SK-N-SH (cell line): Measurements from ENCODE around the gene C3orf20. TPM values are rescaled to one million over a fixed set of nuclear protein-coding genes. Genes with fewer than 3 reads are reported as not detected.
A peak's percentile ranks its signal among the peaks of the same experiment; 100 is the strongest.

ENCODE experiments used
- CTCF ChIA-PET: fragments of 300-600, 350-600 bp; formaldehyde crosslinking; extraction: SDS; loops from one replicate; lab custom pipeline; 2021; lab: Yijun Ruan, JAX
- POLR2A ChIA-PET: fragments of 350-600 bp; sonication (Branson Sonifier 250); formaldehyde crosslinking; extraction: SDS; loops from one replicate; lab custom pipeline; 2020; ENCODE audit warnings: antibody characterized with exemption, inconsistent platforms; lab: Yijun Ruan, JAX
- DNase-seq: peaks from one replicate; pipeline ENCODE4 v3.0.0; 2012
- H2AFZ ChIP-seq: fragments of 200-600 bp; sonication (generic); 2 replicates; pipeline ENCODE4 v1.8.1; 2016; ENCODE audit warnings: antibody characterized with exemption, mild to moderate bottlenecking, low read depth
- H3F3A ChIP-seq: fragments of 200-600 bp; sonication (generic); replicated peaks from 2 replicates; pipeline ENCODE3; 2016; ENCODE audit warnings: antibody characterized with exemption, mild to moderate bottlenecking; ENCODE audit not compliant: insufficient read depth
- H3K27ac ChIP-seq, 2 experiments: fragments of 200-500 bp in 1 of 2; fragments of 200-600 bp in 1 of 2; sonication (Bioruptor generic) in 1 of 2; sonication (generic), shearing (Covaris generic) in 1 of 2; 2 replicates each; pipeline versions ENCODE4 v1.5.1 to v1.6.1; 2014 to 2016; ENCODE audit warnings: low read depth in 2 of 2, inconsistent platforms in 1 of 2, low read length in 1 of 2, mild to moderate bottlenecking in 1 of 2, mixed read lengths in 1 of 2
- H3K27me3 ChIP-seq: fragments of 200-600 bp; sonication (generic), shearing (Covaris generic); 2 replicates; pipeline ENCODE4 v1.6.1; 2016; ENCODE audit warnings: mixed run types; ENCODE audit not compliant: insufficient read depth
- H3K36me3 ChIP-seq, 2 experiments: fragments of 200-500 bp in 1 of 2; fragments of 200-600 bp in 1 of 2; sonication (Bioruptor generic) in 1 of 2; sonication (generic) in 1 of 2; replicated peaks in 1 of 2; 2 replicates each; pipeline versions ENCODE3 to v1.5.1; 2014 to 2016; ENCODE audit warnings: low read length in 1 of 2, mild to moderate bottlenecking in 1 of 2; ENCODE audit not compliant: insufficient read depth in 2 of 2, control insufficient read depth in 1 of 2
- H3K4me1 ChIP-seq, 2 experiments: fragments of 200-500 bp in 1 of 2; fragments of 200-600 bp in 1 of 2; sonication (Bioruptor generic) in 1 of 2; sonication (generic), shearing (Covaris generic) in 1 of 2; 2 replicates each; pipeline versions ENCODE4 v1.5.1 to v1.6.1; 2014 to 2016; ENCODE audit warnings: low read depth in 1 of 2, low read length in 1 of 2, mixed run types in 1 of 2; ENCODE audit not compliant: insufficient read depth in 2 of 2, control insufficient read depth in 1 of 2
- H3K4me2 ChIP-seq: fragments of 200-600 bp; sonication (generic), shearing (Covaris generic); 2 replicates; pipeline ENCODE4 v1.6.1; 2017; ENCODE audit warnings: mixed run types
- H3K4me3 ChIP-seq, 2 experiments: fragments of 200-500 bp in 1 of 2; fragments of 200-600 bp in 1 of 2; sonication (Bioruptor generic) in 1 of 2; sonication (generic), shearing (Covaris generic) in 1 of 2; 2 replicates each; pipeline versions ENCODE4 v1.5.1 to v1.8.1; 2014 to 2016; ENCODE audit warnings: low read depth in 2 of 2, inconsistent platforms in 1 of 2, low read length in 1 of 2, mild to moderate bottlenecking in 1 of 2, mixed read lengths in 1 of 2, moderate library complexity in 1 of 2
- H3K79me2 ChIP-seq: fragments of 200-600 bp; sonication (generic); 2 replicates; pipeline ENCODE4 v1.8.1; 2017; ENCODE audit warnings: mild to moderate bottlenecking; ENCODE audit not compliant: insufficient read depth
- H3K9ac ChIP-seq: fragments of 200-600 bp; sonication (generic); 2 replicates; pipeline ENCODE4 v1.6.1; 2017; ENCODE audit warnings: mixed run types
- H3K9me2 ChIP-seq: fragments of 200-600 bp; sonication (generic); 2 replicates; pipeline ENCODE4 v1.6.1; 2017; ENCODE audit warnings: mixed run types
- H3K9me3 ChIP-seq: fragments of 200-600 bp; sonication (generic); 2 replicates; pipeline ENCODE4 v1.6.1; 2017; ENCODE audit warnings: mixed run types, mild to moderate bottlenecking, moderate library complexity
- H4K20me1 ChIP-seq: fragments of 200-600 bp; sonication (generic); 2 replicates; pipeline ENCODE4 v1.6.1; 2017; ENCODE audit warnings: mild to moderate bottlenecking, mixed run types; ENCODE audit not compliant: insufficient read depth
- EP300 ChIP-seq, 2 experiments: IDR thresholded peaks; 2 replicates each; pipeline versions ENCODE4 v1.4.0 to v1.6.1; 2012; ENCODE audit warnings: borderline replicate concordance in 1 of 2, low read depth in 1 of 2, low read length in 1 of 2
- GABPA ChIP-seq: IDR thresholded peaks from 2 replicates; pipeline ENCODE4 v1.4.0; 2012; ENCODE audit warnings: low read depth, mild to moderate bottlenecking
- MEF2A ChIP-seq: IDR thresholded peaks from 2 replicates; pipeline ENCODE4 v1.4.0; 2012; ENCODE audit warnings: low read depth, borderline replicate concordance
- POLR2AphosphoS5 ChIP-seq: IDR thresholded peaks from 2 replicates; pipeline ENCODE4 v1.6.1; 2012; ENCODE audit warnings: low read depth, low read length
- RXRA ChIP-seq: IDR thresholded peaks from 2 replicates; pipeline ENCODE4 v1.4.0; 2012; ENCODE audit warnings: low read depth, mild to moderate bottlenecking, borderline replicate concordance
- SIN3A ChIP-seq: IDR thresholded peaks from 2 replicates; pipeline ENCODE4 v1.6.1; 2012; ENCODE audit warnings: low read depth, mild to moderate bottlenecking, low read length, moderate library complexity, borderline replicate concordance
- SMC3 ChIP-seq: IDR thresholded peaks from 2 replicates; pipeline ENCODE4 v1.6.1; 2012; ENCODE audit warnings: low read depth, low read length, improper control_type of control experiment
- TAF1 ChIP-seq: IDR thresholded peaks from 2 replicates; pipeline ENCODE4 v1.6.1; 2012; ENCODE audit warnings: low read depth, mild to moderate bottlenecking, low read length, moderate library complexity, borderline replicate concordance
- TCF12 ChIP-seq: IDR thresholded peaks from 2 replicates; pipeline ENCODE4 v1.4.0; 2012
- YY1 ChIP-seq: IDR thresholded peaks from 2 replicates; pipeline ENCODE4 v1.4.0; 2012; ENCODE audit warnings: low read depth, mild to moderate bottlenecking
- WGBS: methylation state at CpG from one replicate; pipeline ENCODE4 v1.1.6; 2017; ENCODE audit warnings: low lambda C conversion rate; 5-methylcytosine and 5-hydroxymethylcytosine counted together
- polyA plus RNA-seq, 3 experiments: library from polyadenylated mRNA; depleted of rRNA; stranded (reverse); fragments of >200 nt; gene quantifications; 2 replicates each; pipeline ENCODE4 v1.2.3, GENCODE V29; 2012
- TF ChIP-seq, protein P1 (sequence below): fragments of 150-350 bp; IDR thresholded peaks from 2 replicates; pipeline ENCODE4 v1.6.1; 2017; ENCODE audit warnings: antibody characterized with exemption, low read length, low read depth, borderline replicate concordance
- TF ChIP-seq, protein P2 (sequence below): fragments of 200-600 bp; sonication (generic); IDR thresholded peaks from 2 replicates; pipeline ENCODE4 v1.6.1; 2017; ENCODE audit warnings: antibody characterized with exemption, mild to moderate bottlenecking, moderate library complexity
- TF ChIP-seq, protein P3 (sequence below): IDR thresholded peaks from 2 replicates; pipeline ENCODE4 v1.4.0; 2012; ENCODE audit warnings: low read depth, borderline replicate concordance
- TF ChIP-seq, protein P4 (sequence below): IDR thresholded peaks from 2 replicates; pipeline ENCODE4 v1.6.1; 2012; ENCODE audit warnings: mild to moderate bottlenecking, low read depth, low read length, moderate library complexity

The C3orf20 gene
- polyA plus RNA-seq, 1 of the 3 experiments (the other 2 are of a cell fraction), result not detected

GRCh38 chr3:14789221-14789620 lies 114.3 kb downstream of the C3orf20 start (continued):
- TF ChIP-seq, protein P1, sequence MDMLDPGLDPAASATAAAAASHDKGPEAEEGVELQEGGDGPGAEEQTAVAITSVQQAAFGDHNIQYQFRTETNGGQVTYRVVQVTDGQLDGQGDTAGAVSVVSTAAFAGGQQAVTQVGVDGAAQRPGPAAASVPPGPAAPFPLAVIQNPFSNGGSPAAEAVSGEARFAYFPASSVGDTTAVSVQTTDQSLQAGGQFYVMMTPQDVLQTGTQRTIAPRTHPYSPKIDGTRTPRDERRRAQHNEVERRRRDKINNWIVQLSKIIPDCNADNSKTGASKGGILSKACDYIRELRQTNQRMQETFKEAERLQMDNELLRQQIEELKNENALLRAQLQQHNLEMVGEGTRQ, result no peak
- TF ChIP-seq, protein P2, sequence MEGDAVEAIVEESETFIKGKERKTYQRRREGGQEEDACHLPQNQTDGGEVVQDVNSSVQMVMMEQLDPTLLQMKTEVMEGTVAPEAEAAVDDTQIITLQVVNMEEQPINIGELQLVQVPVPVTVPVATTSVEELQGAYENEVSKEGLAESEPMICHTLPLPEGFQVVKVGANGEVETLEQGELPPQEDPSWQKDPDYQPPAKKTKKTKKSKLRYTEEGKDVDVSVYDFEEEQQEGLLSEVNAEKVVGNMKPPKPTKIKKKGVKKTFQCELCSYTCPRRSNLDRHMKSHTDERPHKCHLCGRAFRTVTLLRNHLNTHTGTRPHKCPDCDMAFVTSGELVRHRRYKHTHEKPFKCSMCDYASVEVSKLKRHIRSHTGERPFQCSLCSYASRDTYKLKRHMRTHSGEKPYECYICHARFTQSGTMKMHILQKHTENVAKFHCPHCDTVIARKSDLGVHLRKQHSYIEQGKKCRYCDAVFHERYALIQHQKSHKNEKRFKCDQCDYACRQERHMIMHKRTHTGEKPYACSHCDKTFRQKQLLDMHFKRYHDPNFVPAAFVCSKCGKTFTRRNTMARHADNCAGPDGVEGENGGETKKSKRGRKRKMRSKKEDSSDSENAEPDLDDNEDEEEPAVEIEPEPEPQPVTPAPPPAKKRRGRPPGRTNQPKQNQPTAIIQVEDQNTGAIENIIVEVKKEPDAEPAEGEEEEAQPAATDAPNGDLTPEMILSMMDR, result no peak

GRCh38 chr3:14789640-14790285 lies 114.8 kb downstream of the C3orf20 start:
- Histone ChIP-seq H3K79me2 (no peaks in the 10 kb centered on the region), H3K9me2 (no peaks in the 10 kb centered on the region), H2AFZ (no peak overlapping the region), H4K20me1 (no peaks in the 10 kb centered on the region), H3K36me3 (no peaks in the 10 kb centered on the region), H3K4me3 (no peak overlapping the region), H3F3A (no peaks in the 10 kb centered on the region), H3K4me2 (no peak overlapping the region), H3K9ac (no peak overlapping the region), H3K27me3 (no peaks in the 10 kb centered on the region), H3K4me1 (peaks cover 0 to 6% of the 10 kb centered on the region in 2 experiments; a peak in 1 of 4 replicates), H3K9me3 (no peaks in the 10 kb centered on the region), H3K27ac (no peak overlapping the region)
- DNase-seq, result no peak
- no peak for TF ChIP-seq POLR2AphosphoS5
- CTCF ChIA-PET, result interaction anchor here (0.9 to 9.1 kb wide), 12 partner anchors 26 to 281 kb away, joined by 3 to 134 read pairs (median 4); no protein-coding TSS in a partner anchor
- 37% methylated on average over 9 of the region's 10 CpGs for WGBS
- POLR2A ChIA-PET, result no interaction called here

DNA sequence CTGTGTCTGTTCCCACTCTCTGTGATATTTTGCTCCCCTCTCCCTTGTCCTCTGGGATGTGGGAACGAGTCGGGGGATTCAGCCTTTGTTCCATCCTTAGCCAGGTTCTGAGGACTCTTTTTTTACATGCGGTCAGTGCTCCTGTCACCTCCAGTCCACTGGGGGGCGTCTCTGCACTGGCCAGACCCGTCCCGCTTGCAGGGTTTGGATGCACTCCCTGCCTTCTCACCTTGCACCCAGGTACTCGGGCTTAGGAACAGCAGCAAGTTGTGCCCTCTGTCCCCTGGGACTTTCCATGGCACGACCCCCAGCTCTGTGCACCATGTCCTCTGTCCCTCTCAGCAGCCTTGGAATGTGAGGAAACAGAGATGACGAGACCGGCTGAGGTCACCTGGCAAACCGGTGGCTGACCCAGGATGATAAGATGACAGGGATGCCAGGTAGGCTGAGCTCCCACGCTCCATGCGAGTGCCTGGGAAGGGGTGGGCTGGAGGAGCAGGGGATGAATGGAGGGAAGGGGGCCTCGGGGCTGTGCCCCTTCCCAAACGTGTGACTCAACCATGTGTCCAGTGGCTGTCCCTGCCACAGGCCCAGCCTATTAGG lies 116.5 kb downstream of the C3orf20 start:
- Histone ChIP-seq H3K9ac (no peak overlapping the region), H3K27ac (no peak overlapping the region), H3K79me2 (no peaks in the 10 kb centered on the region), H2AFZ (no peak overlapping the region), H3K4me1 (peaks cover 0 to 4% of the 10 kb centered on the region in 2 experiments; a peak in 1 of 4 replicates), H3K9me2 (no peaks in the 10 kb centered on the region), H3K4me3 (no peak overlapping the region), H4K20me1 (no peaks in the 10 kb centered on the region), H3K4me2 (no peak overlapping the region), H3K27me3 (no peaks in the 10 kb centered on the region), H3K36me3 (no peaks in the 10 kb centered on the region), H3F3A (no peaks in the 10 kb centered on the region), H3K9me3 (no peaks in the 10 kb centered on the region)
- DNase-seq, result peak; percentile 85
- ChIA-PET CTCF (interaction anchor here (0.6 to 9.1 kb wide), 21 partner anchors 11 to 319 kb away, joined by 3 to 134 read pairs (median 6); no protein-coding TSS in a partner anchor), POLR2A (no interaction called here)
- WGBS, result 37% methylated on average over 15 of the region's 15 CpGs
- TF ChIP-seq MEF2A (no peak), SMC3 (peak; percentile 77), TAF1 (no peak), EP300 (IDR thresholded peaks at IDR 0.05; ENCODE audit: borderline replicate concordance in 1 of 2, low read depth in 1 of 2, low read length in 1 of 2) (no peak), YY1 (no peak), GABPA (no peak), RXRA (no peak), TCF12 (no peak), SIN3A (no peak)
- TF ChIP-seq, protein P3, sequence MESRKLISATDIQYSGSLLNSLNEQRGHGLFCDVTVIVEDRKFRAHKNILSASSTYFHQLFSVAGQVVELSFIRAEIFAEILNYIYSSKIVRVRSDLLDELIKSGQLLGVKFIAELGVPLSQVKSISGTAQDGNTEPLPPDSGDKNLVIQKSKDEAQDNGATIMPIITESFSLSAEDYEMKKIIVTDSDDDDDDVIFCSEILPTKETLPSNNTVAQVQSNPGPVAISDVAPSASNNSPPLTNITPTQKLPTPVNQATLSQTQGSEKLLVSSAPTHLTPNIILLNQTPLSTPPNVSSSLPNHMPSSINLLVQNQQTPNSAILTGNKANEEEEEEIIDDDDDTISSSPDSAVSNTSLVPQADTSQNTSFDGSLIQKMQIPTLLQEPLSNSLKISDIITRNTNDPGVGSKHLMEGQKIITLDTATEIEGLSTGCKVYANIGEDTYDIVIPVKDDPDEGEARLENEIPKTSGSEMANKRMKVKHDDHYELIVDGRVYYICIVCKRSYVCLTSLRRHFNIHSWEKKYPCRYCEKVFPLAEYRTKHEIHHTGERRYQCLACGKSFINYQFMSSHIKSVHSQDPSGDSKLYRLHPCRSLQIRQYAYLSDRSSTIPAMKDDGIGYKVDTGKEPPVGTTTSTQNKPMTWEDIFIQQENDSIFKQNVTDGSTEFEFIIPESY, result no peak
- TF ChIP-seq, protein P4, sequence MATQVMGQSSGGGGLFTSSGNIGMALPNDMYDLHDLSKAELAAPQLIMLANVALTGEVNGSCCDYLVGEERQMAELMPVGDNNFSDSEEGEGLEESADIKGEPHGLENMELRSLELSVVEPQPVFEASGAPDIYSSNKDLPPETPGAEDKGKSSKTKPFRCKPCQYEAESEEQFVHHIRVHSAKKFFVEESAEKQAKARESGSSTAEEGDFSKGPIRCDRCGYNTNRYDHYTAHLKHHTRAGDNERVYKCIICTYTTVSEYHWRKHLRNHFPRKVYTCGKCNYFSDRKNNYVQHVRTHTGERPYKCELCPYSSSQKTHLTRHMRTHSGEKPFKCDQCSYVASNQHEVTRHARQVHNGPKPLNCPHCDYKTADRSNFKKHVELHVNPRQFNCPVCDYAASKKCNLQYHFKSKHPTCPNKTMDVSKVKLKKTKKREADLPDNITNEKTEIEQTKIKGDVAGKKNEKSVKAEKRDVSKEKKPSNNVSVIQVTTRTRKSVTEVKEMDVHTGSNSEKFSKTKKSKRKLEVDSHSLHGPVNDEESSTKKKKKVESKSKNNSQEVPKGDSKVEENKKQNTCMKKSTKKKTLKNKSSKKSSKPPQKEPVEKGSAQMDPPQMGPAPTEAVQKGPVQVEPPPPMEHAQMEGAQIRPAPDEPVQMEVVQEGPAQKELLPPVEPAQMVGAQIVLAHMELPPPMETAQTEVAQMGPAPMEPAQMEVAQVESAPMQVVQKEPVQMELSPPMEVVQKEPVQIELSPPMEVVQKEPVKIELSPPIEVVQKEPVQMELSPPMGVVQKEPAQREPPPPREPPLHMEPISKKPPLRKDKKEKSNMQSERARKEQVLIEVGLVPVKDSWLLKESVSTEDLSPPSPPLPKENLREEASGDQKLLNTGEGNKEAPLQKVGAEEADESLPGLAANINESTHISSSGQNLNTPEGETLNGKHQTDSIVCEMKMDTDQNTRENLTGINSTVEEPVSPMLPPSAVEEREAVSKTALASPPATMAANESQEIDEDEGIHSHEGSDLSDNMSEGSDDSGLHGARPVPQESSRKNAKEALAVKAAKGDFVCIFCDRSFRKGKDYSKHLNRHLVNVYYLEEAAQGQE, result no peak
